Activated T-cell treated with anti-CD3 and anti-CD28 coated beads for 24 hours (primary cell): ENCODE results near the gene OPALIN.
"Not testable (repeated sequence)": the region's sequence is repeated elsewhere in the genome, so short reads cannot be mapped to it uniquely, and the experiment has no call there.

Source experiments
- DNase-seq: peaks from one replicate; pipeline ENCODE4 v3.0.0-alpha.2; 2020; ENCODE audit warnings: low read depth

The OPALIN gene

GRCh38 chr10:96338279-96338925, 20.4 kb downstream of the OPALIN start:
- DNase-seq = no peak

GRCh38 chr10:96337106-96337505, 21.7 kb downstream of the OPALIN start:
- no peak for DNase-seq

GRCh38 chr10:96334616-96335526, 23.9 kb downstream of the OPALIN start:
- no peak for DNase-seq

- DNase-seq = no peak
These were observed 25.7 kb downstream of the OPALIN start for GRCh38 chr10:96333101-96333500.

- DNase-seq = no peak
These were observed 31.3 kb downstream of the OPALIN start for GRCh38 chr10:96327462-96327861.

DNA sequence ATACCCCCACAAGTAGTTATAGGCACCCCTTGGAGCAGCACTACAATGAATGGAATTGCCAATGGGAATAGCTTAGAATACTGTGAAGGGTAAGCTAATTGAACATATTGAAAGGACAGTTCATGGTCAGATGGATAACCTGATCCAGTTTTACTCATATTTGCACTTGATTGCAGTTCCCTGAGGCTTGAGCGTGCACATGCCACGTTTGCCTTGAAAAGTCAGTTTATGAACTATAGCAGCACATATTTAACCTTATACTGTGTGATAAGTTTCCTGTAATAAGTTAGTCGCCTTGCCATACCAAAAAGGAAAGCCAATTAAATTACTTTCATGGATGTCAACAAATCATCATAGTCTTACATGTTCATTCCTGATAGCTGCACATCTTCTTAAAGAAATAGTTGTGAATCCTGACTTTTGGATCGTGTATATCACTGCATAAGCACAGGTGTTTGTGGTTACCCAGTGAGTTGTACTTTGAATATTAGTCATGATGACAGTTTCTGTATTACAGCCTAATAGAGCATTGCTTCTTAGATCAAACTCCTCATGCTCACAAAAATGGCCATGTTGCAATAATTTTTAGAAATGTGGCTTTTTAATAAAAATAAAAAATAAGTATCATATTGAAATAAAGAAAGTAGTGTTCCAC, 33.0 kb downstream of the OPALIN start:
- DNase-seq = no peak

- no peak for DNase-seq
These were observed 34.4 kb downstream of the OPALIN start for GRCh38 chr10:96324447-96324846.

GRCh38 chr10:96322275-96322674, 36.5 kb downstream of the OPALIN start:
- no peak for DNase-seq

- no peak for DNase-seq
These were observed 37.0 kb downstream of the OPALIN start for GRCh38 chr10:96321822-96322221.

GRCh38 chr10:96319754-96320474, 38.9 kb downstream of the OPALIN start:
- no peak for DNase-seq

- DNase-seq = no peak
These were observed 41.6 kb downstream of the OPALIN start for GRCh38 chr10:96317067-96317833.

DNA sequence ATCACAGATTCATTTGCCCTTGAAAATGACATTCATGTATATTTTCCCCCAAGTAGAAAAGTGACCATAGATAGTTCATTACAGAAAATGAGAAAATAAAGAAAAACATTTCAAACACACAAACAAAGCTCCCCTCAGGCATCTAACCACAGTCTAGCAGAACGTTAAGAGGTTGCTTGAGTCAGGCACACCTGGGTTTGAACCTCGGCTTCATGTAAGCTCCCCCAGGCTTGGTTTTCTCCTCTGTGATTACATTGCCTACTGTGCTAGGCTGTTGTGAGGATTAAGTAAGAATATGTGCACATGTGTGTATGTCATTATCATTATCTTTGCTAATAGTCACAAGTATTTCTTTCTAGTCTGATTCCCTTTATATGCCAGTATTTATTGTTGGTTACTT, 45.5 kb downstream of the OPALIN start:
- DNase-seq = no peak

- no peak for DNase-seq
These were observed 47.6 kb downstream of the OPALIN start for GRCh38 chr10:96311180-96311715.

DNA sequence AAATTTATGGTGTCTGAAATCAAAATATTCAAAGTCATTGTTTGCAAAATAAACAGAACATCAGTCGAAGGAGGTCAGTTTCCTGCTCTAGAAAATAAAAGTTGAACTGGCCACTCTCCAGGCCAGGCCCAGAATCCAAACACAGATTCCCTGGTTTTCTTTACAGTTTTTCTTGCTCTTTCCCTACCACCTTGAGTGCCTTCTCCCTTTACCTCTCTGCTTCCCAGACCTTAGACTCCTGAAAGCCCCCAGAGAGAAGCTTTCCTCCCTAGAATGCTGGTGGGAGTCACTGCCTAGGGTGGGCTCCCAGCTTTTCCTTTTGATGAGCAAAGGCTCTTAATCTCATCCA, 48.5 kb downstream of the OPALIN start:
- no peak for DNase-seq

DNA sequence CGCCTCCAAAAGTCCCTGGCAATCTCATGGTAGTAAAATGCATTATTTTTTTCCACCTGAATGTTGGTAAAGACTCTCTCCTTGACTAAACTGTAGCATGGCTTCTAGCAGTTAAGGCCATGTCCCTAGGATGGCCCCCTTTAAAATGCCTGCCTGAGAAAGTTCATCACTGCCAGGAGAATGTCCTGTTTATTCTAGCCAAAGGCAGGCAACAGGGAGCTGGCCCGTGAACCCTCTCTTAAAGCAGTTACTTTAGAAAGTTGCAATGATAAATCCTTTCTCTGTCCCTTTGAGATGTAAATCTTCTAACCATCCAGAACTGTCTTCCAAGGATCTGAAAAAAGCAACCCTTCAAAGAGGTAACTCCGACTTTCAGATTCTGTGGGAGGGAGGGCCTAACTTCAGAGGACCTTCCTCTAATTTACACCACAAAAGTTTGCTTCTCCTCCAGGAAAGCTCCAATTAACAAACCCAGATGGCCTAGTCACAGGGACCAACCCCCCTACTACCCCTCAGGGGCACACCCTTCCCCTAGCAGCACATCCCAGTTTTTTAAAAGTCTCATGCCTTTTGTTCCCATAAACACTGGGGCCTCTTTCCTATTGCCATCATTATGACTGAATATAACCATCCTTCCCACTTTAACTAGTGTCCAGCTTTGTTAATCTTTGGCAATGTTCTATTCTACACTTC, 49.0 kb downstream of the OPALIN start:
- no peak for DNase-seq

- not testable (repeated sequence) for DNase-seq
These were observed 49.9 kb downstream of the OPALIN start for GRCh38 chr10:96308854-96309253.

GRCh38 chr10:96306516-96306915, 52.3 kb downstream of the OPALIN start:
- DNase-seq = no peak

DNA sequence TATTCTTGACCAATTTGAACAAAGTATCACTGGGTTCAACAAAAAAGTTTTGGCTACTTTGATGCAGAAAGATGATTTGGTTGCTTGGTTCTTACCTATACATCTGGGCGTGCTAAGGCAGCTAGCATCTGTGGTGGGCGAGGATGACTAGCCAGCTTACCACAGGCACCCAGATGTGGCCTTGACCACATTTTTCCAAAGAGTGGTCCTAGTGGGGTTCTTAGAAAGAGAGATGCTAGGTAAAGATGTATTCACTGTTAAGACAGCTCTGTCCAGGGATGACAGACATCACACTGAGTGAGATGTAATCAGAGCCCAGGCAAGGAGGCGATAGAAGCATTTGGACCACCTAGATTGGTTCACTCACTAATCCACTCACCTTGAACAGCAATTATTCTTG, 53.8 kb downstream of the OPALIN start:
- no peak for DNase-seq

GRCh38 chr10:96304230-96304629, 54.6 kb downstream of the OPALIN start, which contains the start of gene DNTT:
Gene DNTT, plus strand, starts transcription at chr10:96304434. Its CDS starts 64 bp downstream, at chr10:96304498.
- DNase-seq = no peak

DNA sequence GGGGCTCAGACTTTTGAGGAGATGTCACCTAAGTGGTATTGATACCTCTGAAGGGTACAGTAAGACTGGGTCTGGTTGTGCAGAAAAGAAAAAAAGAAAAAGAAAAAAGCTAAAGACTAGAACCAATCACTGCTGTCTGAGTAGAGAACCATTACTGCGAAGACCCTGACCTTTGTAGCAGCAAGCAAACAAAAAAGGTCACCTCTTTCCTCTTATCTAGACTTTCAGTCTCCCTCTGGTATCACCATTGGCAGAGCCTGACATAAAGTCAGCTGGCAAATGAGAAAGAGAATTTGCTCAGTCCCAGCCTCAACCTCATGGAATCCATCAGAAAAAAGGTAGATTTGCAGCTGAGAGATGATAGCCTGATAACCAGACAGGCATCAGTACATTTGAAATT, 57.2 kb downstream of the OPALIN start:
- no peak for DNase-seq

DNA sequence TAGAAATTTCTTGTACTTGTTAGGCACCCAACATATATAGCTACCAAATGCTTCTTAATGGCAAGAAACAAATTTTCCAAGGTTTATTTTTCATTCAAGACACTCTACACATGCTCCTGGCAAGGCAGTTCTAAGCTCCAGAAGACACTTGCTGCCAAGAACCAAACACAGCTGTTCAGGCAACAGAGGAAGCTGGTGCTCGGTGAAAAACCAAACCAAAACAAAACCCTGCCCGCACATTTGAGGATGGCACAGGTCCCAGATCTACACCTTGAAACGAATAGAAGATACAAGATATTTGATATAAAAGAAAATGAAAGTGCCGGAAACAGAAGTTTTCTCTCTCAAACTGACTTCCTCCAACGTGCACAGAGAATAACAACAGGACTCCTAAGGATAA, 59.4 kb downstream of the OPALIN start:
- no peak for DNase-seq
